Stimulated activated CD8-positive, alpha-beta memory T cell treated with anti-CD3 and anti-CD28 coated beads, Interleukin-7, amount 100 ng/mL, for 4 hours (primary cell): ENCODE measurements around the gene SAP130.

Source experiments
- DNase-seq, 2 donors: peaks; one replicate each; pipeline ENCODE4 v3.0.0-alpha.2; 2020; ENCODE audit warnings: low read depth in 2 of 2

Gene SAP130

DNA sequence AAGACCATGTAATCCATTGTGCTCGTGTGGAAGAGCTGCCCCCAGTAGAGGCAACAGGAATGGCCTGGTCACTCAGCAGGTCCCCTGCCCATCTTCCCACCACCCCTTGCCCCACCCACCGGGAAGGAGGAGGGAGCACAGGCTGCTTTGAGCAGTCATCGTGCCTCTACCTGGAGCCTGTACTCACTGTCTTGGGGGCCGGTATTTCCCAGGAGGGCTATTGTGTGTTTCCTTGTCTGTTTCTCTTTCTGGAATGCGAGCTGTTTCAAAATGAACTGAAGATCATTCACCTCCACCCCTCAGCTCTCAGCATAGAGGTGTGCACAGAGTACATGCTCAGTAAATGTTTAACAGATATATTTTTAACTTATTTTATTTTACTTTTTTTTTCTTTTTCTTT lies 134.4 kb downstream of the SAP130 start:
- DNase-seq: no peak

DNA sequence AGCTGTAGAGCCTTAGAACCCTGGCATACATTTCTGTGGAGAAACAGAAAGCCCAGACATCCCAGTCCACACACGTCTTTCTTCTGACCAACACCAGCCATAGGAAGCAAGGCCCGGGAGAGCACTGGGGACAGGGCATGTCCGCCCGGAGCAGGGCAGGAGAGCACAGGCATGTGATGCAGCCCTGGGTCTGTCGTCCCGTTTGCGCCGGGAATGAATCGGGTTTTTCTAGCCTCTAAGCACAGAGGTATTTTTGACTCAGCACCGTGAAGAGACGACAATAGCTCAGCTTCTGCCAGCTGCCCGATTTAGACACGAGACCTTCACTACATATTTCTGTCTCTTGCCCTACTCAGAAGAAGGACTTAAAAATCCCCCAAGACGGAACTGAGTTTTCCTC lies 134.8 kb downstream of the SAP130 start:
- DNase-seq: no peak

DNA sequence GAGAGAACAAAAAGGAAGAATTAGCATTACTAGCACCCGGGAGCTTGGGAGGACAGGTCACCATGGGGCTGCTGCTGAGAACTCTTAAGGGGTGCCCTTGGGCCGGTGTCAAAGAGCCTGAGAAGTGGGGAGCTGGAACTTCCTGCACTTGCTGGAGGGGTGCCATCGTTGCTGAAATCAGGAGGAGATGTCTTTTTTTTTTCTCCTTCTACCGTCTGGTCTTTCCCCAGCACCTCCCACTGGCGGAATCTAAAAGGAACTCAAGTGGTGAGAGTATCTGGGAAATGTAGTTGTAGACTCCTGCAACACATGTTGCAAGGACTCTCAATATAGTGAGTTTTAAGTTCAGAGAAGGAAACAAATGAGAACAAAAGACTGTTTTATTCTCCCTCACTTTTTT lies 136.0 kb downstream of the SAP130 start:
- no peak for DNase-seq
